Measurements from ENCODE around the gene CENPM.

CENPM gene

GRCh38 chr22:41975299-41976069 is 28.5 kb upstream of the CENPM start:
- Mint-ChIP-seq H3K27me3 (peaks cover 71% of the 10 kb centered on the region), H3K9me3 (no peaks in the 10 kb centered on the region), H3K4me1 (ENCODE audit: low read depth) (peaks cover 20% of the 10 kb centered on the region), H3K36me3 (ENCODE audit: low read depth) (no peaks in the 10 kb centered on the region), H3K27ac (no peak overlapping the region), H3K4me3 (peak overlapping the region; percentile 51)
- intact Hi-C loops (cut with micrococcal nuclease): no loop called here

GRCh38 chr22:41974691-41975290 is 27.8 kb upstream of the CENPM start:
- H3K4me3 Mint-ChIP-seq: no peak overlapping the region
- H3K27me3 Mint-ChIP-seq: peaks cover 71% of the 10 kb centered on the region
- no peaks in the 10 kb centered on the region for H3K36me3 Mint-ChIP-seq (ENCODE audit: low read depth)
- no peak overlapping the region for H3K27ac Mint-ChIP-seq
- peaks cover 20% of the 10 kb centered on the region for H3K4me1 Mint-ChIP-seq (ENCODE audit: low read depth)
- intact Hi-C loops (cut with micrococcal nuclease): no loop called here
- H3K9me3 Mint-ChIP-seq: no peaks in the 10 kb centered on the region

GRCh38 chr22:41971431-41971830 is 24.5 kb upstream of the CENPM start:
- peaks cover 18% of the 10 kb centered on the region for H3K4me1 Mint-ChIP-seq (ENCODE audit: low read depth)
- intact Hi-C loops (cut with micrococcal nuclease): no loop called here
- H3K4me3 Mint-ChIP-seq: no peak overlapping the region
- peaks cover 45% of the 10 kb centered on the region for H3K27me3 Mint-ChIP-seq
- no peaks in the 10 kb centered on the region for H3K36me3 Mint-ChIP-seq (ENCODE audit: low read depth)
- H3K9me3 Mint-ChIP-seq: no peaks in the 10 kb centered on the region
- H3K27ac Mint-ChIP-seq: no peak overlapping the region

- Mint-ChIP-seq H3K4me3 (no peak overlapping the region), H3K4me1 (ENCODE audit: low read depth) (peaks cover 12% of the 10 kb centered on the region), H3K9me3 (no peaks in the 10 kb centered on the region), H3K27me3 (peaks cover 37% of the 10 kb centered on the region), H3K36me3 (ENCODE audit: low read depth) (no peaks in the 10 kb centered on the region), H3K27ac (no peak overlapping the region)
- intact Hi-C loops (cut with micrococcal nuclease): no loop called here
Observed at GRCh38 chr22:41970601-41971000, 23.6 kb upstream of the CENPM start.

GRCh38 chr22:41969110-41969646 is 22.2 kb upstream of the CENPM start, which contains the start of gene SEPTIN3:
Gene SEPTIN3, plus strand, starts transcription at chr22:41969443. Its CDS starts 2,050 bp downstream, at chr22:41971493.
- no peak within 1 kb of the TSS for H3K4me3 Mint-ChIP-seq
- intact Hi-C loops (cut with micrococcal nuclease): loop anchor here (5.0 to 10.0 kb wide), 3 partner anchors 123 to 506 kb away; partner anchors contain the start of genes NDUFA6 and NFAM1

GRCh38 chr22:41968601-41969000 is 21.6 kb upstream of the CENPM start:
- no peaks in the 10 kb centered on the region for H3K36me3 Mint-ChIP-seq (ENCODE audit: low read depth)
- H3K27me3 Mint-ChIP-seq: peaks cover 25% of the 10 kb centered on the region
- intact Hi-C loops (cut with micrococcal nuclease): loop anchor here (5.0 to 10.0 kb wide), 3 partner anchors 124 to 506 kb away; partner anchors contain the start of genes NDUFA6 and NFAM1
- no peaks in the 10 kb centered on the region for H3K9me3 Mint-ChIP-seq
- H3K4me1 Mint-ChIP-seq (ENCODE audit: low read depth): peaks cover 8% of the 10 kb centered on the region
- no peak overlapping the region for H3K27ac Mint-ChIP-seq
- H3K4me3 Mint-ChIP-seq: no peak overlapping the region

More at GRCh38 chr22:41969110-41969646, 22.2 kb upstream of the CENPM start, which contains the start of gene SEPTIN3:
- Mint-ChIP-seq H3K27me3 (peaks cover 26% of the 10 kb centered on the region), H3K9me3 (no peaks in the 10 kb centered on the region), H3K4me1 (ENCODE audit: low read depth) (peaks cover 8% of the 10 kb centered on the region), H3K36me3 (ENCODE audit: low read depth) (no peaks in the 10 kb centered on the region), H3K27ac (no peak within 1 kb of the TSS)

GRCh38 chr22:41966607-41967240 is 19.8 kb upstream of the CENPM start:
- peak overlapping the region; percentile 49 for H3K27ac Mint-ChIP-seq
- H3K4me1 Mint-ChIP-seq (ENCODE audit: low read depth): peaks cover 8% of the 10 kb centered on the region
- H3K36me3 Mint-ChIP-seq (ENCODE audit: low read depth): no peaks in the 10 kb centered on the region
- H3K27me3 Mint-ChIP-seq: peaks cover 18% of the 10 kb centered on the region
- intact Hi-C loops (cut with micrococcal nuclease): loop anchor here (2.0 to 10.0 kb wide), 6 partner anchors 104 to 508 kb away; partner anchors contain the start of genes NAGA, NDUFA6, NFAM1 and SMDT1
- H3K4me3 Mint-ChIP-seq: no peak overlapping the region
- no peaks in the 10 kb centered on the region for H3K9me3 Mint-ChIP-seq

- peaks cover 8% of the 10 kb centered on the region for H3K4me1 Mint-ChIP-seq (ENCODE audit: low read depth)
- H3K4me3 Mint-ChIP-seq: no peak overlapping the region
- H3K27me3 Mint-ChIP-seq: peaks cover 14% of the 10 kb centered on the region
- H3K36me3 Mint-ChIP-seq (ENCODE audit: low read depth): no peaks in the 10 kb centered on the region
- H3K27ac Mint-ChIP-seq: peak overlapping the region; percentile 49
- intact Hi-C loops (cut with micrococcal nuclease): loop anchor here (2.0 to 10.0 kb wide), 6 partner anchors 105 to 509 kb away; partner anchors contain the start of genes NAGA, NDUFA6, NFAM1 and SMDT1
- H3K9me3 Mint-ChIP-seq: no peaks in the 10 kb centered on the region
Observed at GRCh38 chr22:41966225-41966606, 19.3 kb upstream of the CENPM start.

- no peak overlapping the region for H3K4me3 Mint-ChIP-seq
- H3K36me3 Mint-ChIP-seq (ENCODE audit: low read depth): no peaks in the 10 kb centered on the region
- H3K9me3 Mint-ChIP-seq: no peaks in the 10 kb centered on the region
- peaks cover 22% of the 10 kb centered on the region for H3K27me3 Mint-ChIP-seq
- intact Hi-C loops (cut with micrococcal nuclease): loop anchor here (10.0 kb wide), 2 partner anchors 471 to 511 kb away; partner anchors contain the start of gene NFAM1
- H3K4me1 Mint-ChIP-seq (ENCODE audit: low read depth): peaks cover 8% of the 10 kb centered on the region
- no peak overlapping the region for H3K27ac Mint-ChIP-seq
Observed at GRCh38 chr22:41964112-41964491, 17.1 kb upstream of the CENPM start.

GRCh38 chr22:41963453-41964111 is 16.6 kb upstream of the CENPM start:
- Mint-ChIP-seq H3K27me3 (peaks cover 23% of the 10 kb centered on the region), H3K27ac (no peak overlapping the region), H3K36me3 (ENCODE audit: low read depth) (no peaks in the 10 kb centered on the region), H3K9me3 (no peaks in the 10 kb centered on the region), H3K4me3 (no peak overlapping the region), H3K4me1 (ENCODE audit: low read depth) (peaks cover 8% of the 10 kb centered on the region)
- intact Hi-C loops (cut with micrococcal nuclease): loop anchor here (10.0 kb wide), 2 partner anchors 471 to 511 kb away; partner anchors contain the start of gene NFAM1

- peaks cover 5% of the 10 kb centered on the region for H3K4me1 Mint-ChIP-seq (ENCODE audit: low read depth)
- no peaks in the 10 kb centered on the region for H3K36me3 Mint-ChIP-seq (ENCODE audit: low read depth)
- no peak overlapping the region for H3K4me3 Mint-ChIP-seq
- intact Hi-C loops (cut with micrococcal nuclease): no loop called here
- peaks cover 26% of the 10 kb centered on the region for H3K27me3 Mint-ChIP-seq
- H3K9me3 Mint-ChIP-seq: no peaks in the 10 kb centered on the region
- H3K27ac Mint-ChIP-seq: no peak overlapping the region
Observed at GRCh38 chr22:41957941-41958556, 11.1 kb upstream of the CENPM start.

GRCh38 chr22:41952713-41953112 is 5.8 kb upstream of the CENPM start:
- no peak overlapping the region for H3K4me3 Mint-ChIP-seq
- H3K4me1 Mint-ChIP-seq (ENCODE audit: low read depth): peaks cover 5% of the 10 kb centered on the region
- no peak overlapping the region for H3K27ac Mint-ChIP-seq
- intact Hi-C loops (cut with micrococcal nuclease): no loop called here
- peaks cover 10% of the 10 kb centered on the region for H3K27me3 Mint-ChIP-seq
- H3K9me3 Mint-ChIP-seq: no peaks in the 10 kb centered on the region
- H3K36me3 Mint-ChIP-seq (ENCODE audit: low read depth): no peaks in the 10 kb centered on the region

GRCh38 chr22:41951898-41952474 is 5.0 kb upstream of the CENPM start, which contains the start of gene SMIM45:
Gene SMIM45, plus strand, starts transcription at chr22:41952150.
- Mint-ChIP-seq H3K27ac (no peak within 1 kb of the TSS), H3K4me1 (ENCODE audit: low read depth) (peaks cover 5% of the 10 kb centered on the region), H3K4me3 (no peak within 1 kb of the TSS), H3K36me3 (ENCODE audit: low read depth) (no peaks in the 10 kb centered on the region), H3K27me3 (peaks cover 7% of the 10 kb centered on the region), H3K9me3 (no peaks in the 10 kb centered on the region)
- intact Hi-C loops (cut with micrococcal nuclease): no loop called here
